ENCODE data around the gene FRYL. TPM values are rescaled to one million over a fixed set of nuclear protein-coding genes. Genes with fewer than 3 reads are reported as not detected.

The FRYL gene
- total RNA-seq, 1 donor from 2014 or later: 30.8 TPM

DNA sequence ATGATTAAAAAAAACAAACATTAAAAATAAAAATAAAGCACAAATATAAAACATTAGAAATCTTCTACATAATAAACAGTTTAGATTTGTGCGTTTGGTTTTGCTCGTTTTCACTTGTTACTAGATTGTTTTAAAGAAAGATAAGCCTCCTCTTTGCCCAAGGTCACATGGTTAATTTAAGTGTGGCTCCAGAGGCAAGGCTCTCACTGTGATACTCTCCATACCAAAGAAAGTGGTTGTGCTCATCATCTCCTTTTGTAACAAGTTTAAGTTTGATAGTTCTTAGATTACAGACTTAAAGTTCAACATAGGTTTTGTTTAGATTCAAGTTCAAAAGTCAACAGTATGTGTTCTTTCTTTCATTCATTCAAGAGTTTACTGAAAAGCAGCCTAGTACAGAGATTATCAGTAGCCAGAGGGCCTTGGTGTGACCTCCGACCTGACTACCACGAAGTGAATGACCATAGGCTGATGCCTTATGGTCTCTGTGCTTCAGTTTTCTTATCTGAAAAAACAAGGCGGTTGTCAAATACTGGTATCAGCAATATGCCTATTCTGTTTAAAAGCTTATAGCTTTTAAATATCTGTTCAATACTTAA, 156.8 kb downstream of the FRYL start:
- Mint-ChIP-seq H3K36me3 (ENCODE audit: low read depth) (peaks cover 5% of the 10 kb centered on the region), H3K4me3 (ENCODE audit: unreplicated experiment) (no peak overlapping the region), H3K4me1 (ENCODE audit: low read depth) (peaks cover 13% of the 10 kb centered on the region), H3K27ac (ENCODE audit: unreplicated experiment) (no peak overlapping the region), H3K9me3 (ENCODE audit: low read depth) (peaks cover 3% of the 10 kb centered on the region), H3K27me3 (ENCODE audit: low read depth) (no peaks in the 10 kb centered on the region)
- TF ChIP-seq, protein P1, sequence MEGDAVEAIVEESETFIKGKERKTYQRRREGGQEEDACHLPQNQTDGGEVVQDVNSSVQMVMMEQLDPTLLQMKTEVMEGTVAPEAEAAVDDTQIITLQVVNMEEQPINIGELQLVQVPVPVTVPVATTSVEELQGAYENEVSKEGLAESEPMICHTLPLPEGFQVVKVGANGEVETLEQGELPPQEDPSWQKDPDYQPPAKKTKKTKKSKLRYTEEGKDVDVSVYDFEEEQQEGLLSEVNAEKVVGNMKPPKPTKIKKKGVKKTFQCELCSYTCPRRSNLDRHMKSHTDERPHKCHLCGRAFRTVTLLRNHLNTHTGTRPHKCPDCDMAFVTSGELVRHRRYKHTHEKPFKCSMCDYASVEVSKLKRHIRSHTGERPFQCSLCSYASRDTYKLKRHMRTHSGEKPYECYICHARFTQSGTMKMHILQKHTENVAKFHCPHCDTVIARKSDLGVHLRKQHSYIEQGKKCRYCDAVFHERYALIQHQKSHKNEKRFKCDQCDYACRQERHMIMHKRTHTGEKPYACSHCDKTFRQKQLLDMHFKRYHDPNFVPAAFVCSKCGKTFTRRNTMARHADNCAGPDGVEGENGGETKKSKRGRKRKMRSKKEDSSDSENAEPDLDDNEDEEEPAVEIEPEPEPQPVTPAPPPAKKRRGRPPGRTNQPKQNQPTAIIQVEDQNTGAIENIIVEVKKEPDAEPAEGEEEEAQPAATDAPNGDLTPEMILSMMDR (IDR thresholded peaks at IDR 0.05): no peak
- DNase-seq (ENCODE audit: low spot score): no peak

DNA sequence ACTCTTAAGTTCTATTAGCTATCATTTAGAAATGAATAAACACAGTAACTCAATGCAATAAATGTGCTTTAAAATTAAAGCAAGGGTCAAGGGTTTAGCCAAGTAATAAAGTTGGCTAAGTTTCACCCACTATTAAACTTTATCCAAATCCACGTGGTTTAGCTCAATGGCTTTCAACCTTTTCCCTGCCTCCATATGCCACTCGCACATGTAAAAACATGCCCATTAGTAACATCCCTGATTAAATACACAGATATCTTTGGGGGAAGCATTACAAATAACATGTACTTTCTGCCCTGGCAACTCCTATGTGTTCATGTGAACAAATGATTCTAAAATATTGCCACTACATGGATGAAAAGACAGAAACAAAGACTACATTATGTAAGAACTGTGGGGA, 159.2 kb downstream of the FRYL start:
- no peak for DNase-seq (ENCODE audit: low spot score)
- TF ChIP-seq, protein P1 (IDR thresholded peaks at IDR 0.05): no peak
- Mint-ChIP-seq H3K4me3 (ENCODE audit: unreplicated experiment) (no peak overlapping the region), H3K27me3 (ENCODE audit: low read depth) (no peaks in the 10 kb centered on the region), H3K4me1 (ENCODE audit: low read depth) (peaks cover 13% of the 10 kb centered on the region), H3K9me3 (ENCODE audit: low read depth) (peaks cover 3% of the 10 kb centered on the region), H3K27ac (ENCODE audit: unreplicated experiment) (no peak overlapping the region), H3K36me3 (ENCODE audit: low read depth) (peaks cover 9% of the 10 kb centered on the region)

DNA sequence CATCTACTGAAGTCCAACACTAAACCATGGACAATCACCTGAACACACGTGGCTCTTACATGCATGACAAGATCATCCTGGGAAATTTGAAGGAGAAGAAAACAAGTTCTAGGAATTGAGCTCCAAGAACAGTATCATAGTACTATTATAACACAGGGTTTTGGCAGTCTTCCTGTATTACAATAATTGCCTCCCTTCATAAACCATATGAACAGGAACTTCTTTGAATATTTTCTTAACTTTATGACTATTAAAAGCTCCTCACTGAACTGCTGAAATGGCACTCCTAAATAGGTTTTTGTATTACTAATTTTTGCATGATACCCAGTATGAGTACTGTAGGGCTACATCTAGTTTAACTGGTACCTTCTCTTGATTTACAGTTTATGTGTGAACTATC, 160.0 kb downstream of the FRYL start:
- H3K27ac Mint-ChIP-seq (ENCODE audit: unreplicated experiment): no peak overlapping the region
- no peak overlapping the region for H3K4me3 Mint-ChIP-seq (ENCODE audit: unreplicated experiment)
- TF ChIP-seq, protein P1 (IDR thresholded peaks at IDR 0.05): no peak
- H3K4me1 Mint-ChIP-seq (ENCODE audit: low read depth): peaks cover 13% of the 10 kb centered on the region
- peaks cover 9% of the 10 kb centered on the region for H3K36me3 Mint-ChIP-seq (ENCODE audit: low read depth)
- no peak for DNase-seq (ENCODE audit: low spot score)
- peaks cover 3% of the 10 kb centered on the region for H3K9me3 Mint-ChIP-seq (ENCODE audit: low read depth)
- no peaks in the 10 kb centered on the region for H3K27me3 Mint-ChIP-seq (ENCODE audit: low read depth)

DNA sequence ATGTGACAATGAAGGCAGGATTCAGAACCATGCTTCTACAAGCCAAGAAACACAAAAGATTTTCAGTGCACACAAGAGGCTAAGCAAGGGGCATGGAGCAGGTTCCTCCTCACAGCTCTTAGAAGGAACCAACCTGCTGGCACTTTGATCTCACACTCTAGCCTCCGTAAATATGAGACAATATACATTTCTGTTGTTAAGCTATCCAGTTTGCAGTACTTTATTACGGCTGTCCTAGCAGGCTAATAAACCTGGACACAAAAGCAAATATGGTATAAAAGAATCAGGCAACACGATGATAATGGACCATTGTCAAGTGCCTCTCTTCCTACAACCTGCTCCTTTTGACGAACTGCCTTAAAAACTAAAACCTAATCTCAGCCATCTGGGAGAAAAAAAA, 175.6 kb downstream of the FRYL start:
- Mint-ChIP-seq H3K4me1 (ENCODE audit: low read depth) (peaks cover 18% of the 10 kb centered on the region), H3K27ac (ENCODE audit: unreplicated experiment) (no peak overlapping the region), H3K9me3 (ENCODE audit: low read depth) (no peaks in the 10 kb centered on the region)

DNA sequence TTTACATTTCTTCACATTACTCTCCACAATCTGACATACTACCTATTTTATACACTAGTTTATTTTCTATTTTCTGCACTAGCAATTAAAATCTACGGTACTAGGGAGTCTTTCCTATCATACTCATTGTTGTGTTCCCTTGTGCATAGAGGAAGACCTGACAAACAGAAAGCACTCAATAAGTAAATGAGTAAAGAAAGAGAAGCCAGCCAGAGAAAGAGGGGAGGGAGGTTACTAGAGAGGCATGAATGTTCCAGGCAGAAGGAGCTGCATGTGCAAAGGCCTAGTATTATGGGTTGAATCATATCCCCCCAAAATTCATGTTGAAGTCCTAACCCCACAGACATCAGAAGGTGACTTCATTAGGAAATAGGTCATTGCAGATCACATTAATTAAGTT, 176.0 kb downstream of the FRYL start:
- Mint-ChIP-seq H3K4me1 (ENCODE audit: low read depth) (peaks cover 18% of the 10 kb centered on the region), H3K27me3 (ENCODE audit: low read depth) (no peaks in the 10 kb centered on the region)

More for the DNA sequence above, 175.6 kb downstream of the FRYL start:
- TF ChIP-seq, protein P1 (IDR thresholded peaks at IDR 0.05): no peak
- Mint-ChIP-seq H3K4me3 (ENCODE audit: unreplicated experiment) (no peak overlapping the region), H3K36me3 (ENCODE audit: low read depth) (peaks cover 1% of the 10 kb centered on the region), H3K27me3 (ENCODE audit: low read depth) (no peaks in the 10 kb centered on the region)
- DNase-seq (ENCODE audit: low spot score): no peak

More for the DNA sequence above, 176.0 kb downstream of the FRYL start:
- TF ChIP-seq, protein P1 (IDR thresholded peaks at IDR 0.05): no peak
- Mint-ChIP-seq H3K27ac (ENCODE audit: unreplicated experiment) (no peak overlapping the region), H3K36me3 (ENCODE audit: low read depth) (peaks cover 1% of the 10 kb centered on the region), H3K9me3 (ENCODE audit: low read depth) (no peaks in the 10 kb centered on the region), H3K4me3 (ENCODE audit: unreplicated experiment) (no peak overlapping the region)
- DNase-seq (ENCODE audit: low spot score): no peak

Measured in chondrocyte (in vitro differentiated cells).